ENCODE measurements around the gene DPF3.

GRCh38 chr14:72847721-72848120 lies 46.2 kb downstream of the DPF3 start:
- no peak for TF ChIP-seq SP1 (IDR thresholded peaks at IDR 0.05)
- no peak for TF ChIP-seq NFRKB (IDR thresholded peaks at IDR 0.05)
- TF ChIP-seq HDGF (IDR thresholded peaks at IDR 0.05; ENCODE audit: borderline replicate concordance): no peak
- no peak for TF ChIP-seq FOXA1 (IDR thresholded peaks at IDR 0.05)
- no peak for TF ChIP-seq ZNF384 (IDR thresholded peaks at IDR 0.05)
- no peak for TF ChIP-seq SUZ12 (IDR thresholded peaks at IDR 0.05)
- TF ChIP-seq, protein P1, sequence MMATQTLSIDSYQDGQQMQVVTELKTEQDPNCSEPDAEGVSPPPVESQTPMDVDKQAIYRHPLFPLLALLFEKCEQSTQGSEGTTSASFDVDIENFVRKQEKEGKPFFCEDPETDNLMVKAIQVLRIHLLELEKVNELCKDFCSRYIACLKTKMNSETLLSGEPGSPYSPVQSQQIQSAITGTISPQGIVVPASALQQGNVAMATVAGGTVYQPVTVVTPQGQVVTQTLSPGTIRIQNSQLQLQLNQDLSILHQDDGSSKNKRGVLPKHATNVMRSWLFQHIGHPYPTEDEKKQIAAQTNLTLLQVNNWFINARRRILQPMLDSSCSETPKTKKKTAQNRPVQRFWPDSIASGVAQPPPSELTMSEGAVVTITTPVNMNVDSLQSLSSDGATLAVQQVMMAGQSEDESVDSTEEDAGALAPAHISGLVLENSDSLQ (IDR thresholded peaks at IDR 0.05): no peak
- no peak for TF ChIP-seq TARDBP (IDR thresholded peaks at IDR 0.05)

Data from HEK293T (cell line).